WTC11 (cell line): ENCODE data around the gene MRPL23.

Experiments used
- JUN ChIP-seq: sonication (generic); formaldehyde crosslinking; IDR thresholded peaks from 2 replicates; pipeline ENCODE4 v1.8.0; 2023; ENCODE audit warnings: mild to moderate bottlenecking, missing genetic modification reagents
- TCF7 ChIP-seq: sonication (generic); formaldehyde crosslinking; IDR thresholded peaks from 2 replicates; pipeline ENCODE4 v1.8.0; 2022; ENCODE audit warnings: mild to moderate bottlenecking, low read depth, missing genetic modification reagents, moderate library complexity
- ZNF263 ChIP-seq: sonication (generic); formaldehyde crosslinking; IDR thresholded peaks from 2 replicates; pipeline ENCODE4 v1.8.1; 2022; ENCODE audit warnings: low read depth, mild to moderate bottlenecking, moderate library complexity, missing genetic modification reagents
- TF ChIP-seq, protein P1 (sequence below): fragments of 200-600 bp; IDR thresholded peaks from 2 replicates; pipeline ENCODE4 v1.8.0; 2022; ENCODE audit warnings: antibody characterized with exemption
- TF ChIP-seq, protein P2 (sequence below): sonication (generic); formaldehyde crosslinking; IDR thresholded peaks from 2 replicates; pipeline ENCODE4 v1.8.1; 2023; ENCODE audit warnings: mild to moderate bottlenecking, missing genetic modification reagents
- TF ChIP-seq, protein P3 (sequence below): sonication (generic); formaldehyde crosslinking; IDR thresholded peaks from 2 replicates; pipeline ENCODE4 v1.8.1; 2023; ENCODE audit warnings: mild to moderate bottlenecking, missing genetic modification reagents, moderate library complexity
- TF ChIP-seq, protein P4 (sequence below): sonication (generic); formaldehyde crosslinking; IDR thresholded peaks from 2 replicates; pipeline ENCODE4 v1.8.1; 2022; ENCODE audit warnings: mild to moderate bottlenecking, moderate library complexity, missing genetic modification reagents

DNA sequence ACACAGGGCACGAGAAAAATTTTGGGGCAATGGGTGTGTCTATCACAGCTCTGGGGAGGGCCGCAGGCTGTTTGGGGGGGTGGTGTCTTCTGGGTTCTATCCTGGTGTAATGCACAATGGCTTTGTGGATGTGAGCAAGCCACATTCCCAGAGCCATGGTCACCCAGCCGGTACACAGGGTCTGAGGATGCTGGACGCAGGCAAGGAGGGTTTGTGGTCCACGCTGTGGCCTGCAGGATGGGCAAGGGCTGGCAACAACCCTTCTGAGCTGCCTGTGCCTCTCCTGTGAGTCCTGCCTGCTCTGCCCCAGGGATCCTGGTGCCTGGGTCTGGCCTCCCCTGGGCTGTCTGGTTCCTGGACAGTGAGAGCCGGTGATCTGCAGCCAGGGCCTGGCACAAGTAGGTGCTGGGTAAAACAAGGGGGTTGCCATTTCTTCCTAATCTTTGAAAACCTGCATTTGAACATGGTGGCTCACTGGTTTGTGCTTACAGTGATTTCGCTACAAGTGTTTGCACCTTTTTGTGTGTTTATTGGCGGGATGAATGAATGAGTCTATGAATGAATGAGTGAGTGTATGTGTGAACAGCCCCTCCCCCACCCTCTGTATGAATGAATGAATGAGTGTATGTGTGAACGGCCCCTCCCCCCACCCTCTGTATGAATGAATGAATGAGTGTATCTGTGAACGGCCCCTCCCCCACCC is 4.4 kb upstream of the MRPL23 start:
- TF ChIP-seq, protein P1, sequence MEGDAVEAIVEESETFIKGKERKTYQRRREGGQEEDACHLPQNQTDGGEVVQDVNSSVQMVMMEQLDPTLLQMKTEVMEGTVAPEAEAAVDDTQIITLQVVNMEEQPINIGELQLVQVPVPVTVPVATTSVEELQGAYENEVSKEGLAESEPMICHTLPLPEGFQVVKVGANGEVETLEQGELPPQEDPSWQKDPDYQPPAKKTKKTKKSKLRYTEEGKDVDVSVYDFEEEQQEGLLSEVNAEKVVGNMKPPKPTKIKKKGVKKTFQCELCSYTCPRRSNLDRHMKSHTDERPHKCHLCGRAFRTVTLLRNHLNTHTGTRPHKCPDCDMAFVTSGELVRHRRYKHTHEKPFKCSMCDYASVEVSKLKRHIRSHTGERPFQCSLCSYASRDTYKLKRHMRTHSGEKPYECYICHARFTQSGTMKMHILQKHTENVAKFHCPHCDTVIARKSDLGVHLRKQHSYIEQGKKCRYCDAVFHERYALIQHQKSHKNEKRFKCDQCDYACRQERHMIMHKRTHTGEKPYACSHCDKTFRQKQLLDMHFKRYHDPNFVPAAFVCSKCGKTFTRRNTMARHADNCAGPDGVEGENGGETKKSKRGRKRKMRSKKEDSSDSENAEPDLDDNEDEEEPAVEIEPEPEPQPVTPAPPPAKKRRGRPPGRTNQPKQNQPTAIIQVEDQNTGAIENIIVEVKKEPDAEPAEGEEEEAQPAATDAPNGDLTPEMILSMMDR, result no peak
- no peak for TF ChIP-seq TCF7 (CRISPR knock-in tag)
- TF ChIP-seq, protein P2, sequence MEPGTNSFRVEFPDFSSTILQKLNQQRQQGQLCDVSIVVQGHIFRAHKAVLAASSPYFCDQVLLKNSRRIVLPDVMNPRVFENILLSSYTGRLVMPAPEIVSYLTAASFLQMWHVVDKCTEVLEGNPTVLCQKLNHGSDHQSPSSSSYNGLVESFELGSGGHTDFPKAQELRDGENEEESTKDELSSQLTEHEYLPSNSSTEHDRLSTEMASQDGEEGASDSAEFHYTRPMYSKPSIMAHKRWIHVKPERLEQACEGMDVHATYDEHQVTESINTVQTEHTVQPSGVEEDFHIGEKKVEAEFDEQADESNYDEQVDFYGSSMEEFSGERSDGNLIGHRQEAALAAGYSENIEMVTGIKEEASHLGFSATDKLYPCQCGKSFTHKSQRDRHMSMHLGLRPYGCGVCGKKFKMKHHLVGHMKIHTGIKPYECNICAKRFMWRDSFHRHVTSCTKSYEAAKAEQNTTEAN (CRISPR knock-in tag), result no peak
- TF ChIP-seq JUN, result no peak
- TF ChIP-seq, protein P3, sequence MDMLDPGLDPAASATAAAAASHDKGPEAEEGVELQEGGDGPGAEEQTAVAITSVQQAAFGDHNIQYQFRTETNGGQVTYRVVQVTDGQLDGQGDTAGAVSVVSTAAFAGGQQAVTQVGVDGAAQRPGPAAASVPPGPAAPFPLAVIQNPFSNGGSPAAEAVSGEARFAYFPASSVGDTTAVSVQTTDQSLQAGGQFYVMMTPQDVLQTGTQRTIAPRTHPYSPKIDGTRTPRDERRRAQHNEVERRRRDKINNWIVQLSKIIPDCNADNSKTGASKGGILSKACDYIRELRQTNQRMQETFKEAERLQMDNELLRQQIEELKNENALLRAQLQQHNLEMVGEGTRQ (CRISPR knock-in tag), result no peak
- no peak for TF ChIP-seq ZNF263 (CRISPR knock-in tag)
- TF ChIP-seq, protein P4, sequence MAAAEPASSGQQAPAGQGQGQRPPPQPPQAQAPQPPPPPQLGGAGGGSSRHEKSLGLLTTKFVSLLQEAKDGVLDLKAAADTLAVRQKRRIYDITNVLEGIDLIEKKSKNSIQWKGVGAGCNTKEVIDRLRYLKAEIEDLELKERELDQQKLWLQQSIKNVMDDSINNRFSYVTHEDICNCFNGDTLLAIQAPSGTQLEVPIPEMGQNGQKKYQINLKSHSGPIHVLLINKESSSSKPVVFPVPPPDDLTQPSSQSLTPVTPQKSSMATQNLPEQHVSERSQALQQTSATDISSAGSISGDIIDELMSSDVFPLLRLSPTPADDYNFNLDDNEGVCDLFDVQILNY (CRISPR knock-in tag), result no peak
